ENCODE measurements around the gene CSF2RB. TPM values are rescaled to one million over a fixed set of nuclear protein-coding genes. Genes with fewer than 3 reads are reported as not detected.

The CSF2RB gene
- polyA plus RNA-seq, 2 of the 4 experiments (the other 2 are of a cell fraction) = not detected

- POLR2A ChIA-PET = no interaction called here
- FAIRE-seq = no peak
- no peak for DNase-seq (ENCODE audit: low read depth in 1 of 2, low spot score in 1 of 2)
Measured at GRCh38 chr22:36910461-36910860, 3.0 kb upstream of the CSF2RB start.

DNA sequence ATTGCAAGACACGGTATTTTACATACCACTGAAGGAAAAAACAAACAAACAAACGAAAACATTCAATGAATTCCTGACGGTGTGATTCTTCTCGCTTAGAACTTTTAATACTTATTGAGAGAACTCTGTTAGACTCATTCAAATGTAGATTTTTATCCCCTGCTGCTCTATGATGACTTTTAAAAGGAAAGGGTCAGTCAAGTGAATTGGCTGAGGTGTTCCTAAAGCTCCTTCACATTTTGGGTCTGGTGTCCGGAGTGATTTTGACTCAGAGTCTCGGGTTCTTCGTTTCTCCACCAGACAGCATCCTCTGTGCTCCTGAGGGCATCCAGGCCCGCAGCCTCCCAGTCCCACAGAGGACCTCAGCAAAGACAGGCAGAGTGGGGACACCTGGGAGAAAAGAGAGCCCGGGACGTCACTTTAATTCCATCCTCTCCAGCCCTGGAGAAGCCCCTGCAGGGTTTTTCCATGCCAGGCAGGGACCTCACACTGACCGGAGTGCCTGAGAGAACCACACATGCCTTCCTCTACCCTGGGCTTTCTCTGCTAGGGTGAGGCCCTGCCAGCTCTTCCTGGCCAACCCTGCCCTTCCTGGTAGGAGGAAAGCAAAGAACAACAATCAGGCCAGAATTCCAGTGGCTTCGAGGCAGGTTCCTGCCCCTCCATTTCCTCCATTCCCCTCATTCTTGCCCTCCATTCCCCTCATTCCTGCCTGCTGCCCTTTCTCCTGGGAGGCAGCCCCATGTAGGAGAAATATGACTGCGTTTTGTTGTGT, 1.4 kb upstream of the CSF2RB start:
- TF ChIP-seq RFX5 (IDR thresholded peaks at IDR 0.05) = no peak
- TF ChIP-seq MYC (IDR thresholded peaks at IDR 0.05; ENCODE audit: borderline replicate concordance, low read length) = no peak
- TF ChIP-seq SMC3 (IDR thresholded peaks at IDR 0.05) = no peak
- no peak for TF ChIP-seq CEBPB (IDR thresholded peaks at IDR 0.05)
- TF ChIP-seq FOSB (CRISPR knock-in tag; IDR thresholded peaks at IDR 0.05) = no peak
- TF ChIP-seq E2F6 (IDR thresholded peaks at IDR 0.05; ENCODE audit: borderline replicate concordance, low read depth) = no peak
- TF ChIP-seq CBX2 (IDR thresholded peaks at IDR 0.05; ENCODE audit: borderline replicate concordance, low read depth) = no peak
- no peak for TF ChIP-seq CHD2 (IDR thresholded peaks at IDR 0.05; ENCODE audit: low read length, partially characterized antibody)
- no peak for TF ChIP-seq ZFP36 (IDR thresholded peaks at IDR 0.05; ENCODE audit: borderline replicate concordance, partially characterized antibody)
- TF ChIP-seq, protein P1, sequence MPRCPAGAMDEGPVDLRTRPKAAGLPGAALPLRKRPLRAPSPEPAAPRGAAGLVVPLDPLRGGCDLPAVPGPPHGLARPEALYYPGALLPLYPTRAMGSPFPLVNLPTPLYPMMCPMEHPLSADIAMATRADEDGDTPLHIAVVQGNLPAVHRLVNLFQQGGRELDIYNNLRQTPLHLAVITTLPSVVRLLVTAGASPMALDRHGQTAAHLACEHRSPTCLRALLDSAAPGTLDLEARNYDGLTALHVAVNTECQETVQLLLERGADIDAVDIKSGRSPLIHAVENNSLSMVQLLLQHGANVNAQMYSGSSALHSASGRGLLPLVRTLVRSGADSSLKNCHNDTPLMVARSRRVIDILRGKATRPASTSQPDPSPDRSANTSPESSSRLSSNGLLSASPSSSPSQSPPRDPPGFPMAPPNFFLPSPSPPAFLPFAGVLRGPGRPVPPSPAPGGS (IDR thresholded peaks at IDR 0.05) = no peak
- no peak for TF ChIP-seq SREBF2 (IDR thresholded peaks at IDR 0.05)
- H3K4me2 ChIP-seq = no peak overlapping the region
- ChIA-PET CTCF (interaction anchor here (3.6 kb wide), 1 partner anchor 55 kb away, joined by 11 read pairs; no protein-coding TSS in a partner anchor), POLR2A (no interaction called here)
- no peak for FAIRE-seq
- no peaks in the 10 kb centered on the region; the same call in 2 of the 3 replicates for H3K9me3 ChIP-seq
- no peaks in the 10 kb centered on the region for H3K4me1 ChIP-seq
- H3K4me3 ChIP-seq = no peak overlapping the region
- ATAC-seq = no peak
- no peak for DNase-seq (ENCODE audit: low read depth in 1 of 2, low spot score in 1 of 2)
- WGBS (ENCODE audit: missing lambda C conversion rate) = 54% methylated on average over 11 of the region's 13 CpGs
- no peak overlapping the region for H3K27ac ChIP-seq

More at GRCh38 chr22:36910461-36910860, 3.0 kb upstream of the CSF2RB start:
- Histone ChIP-seq H3K27ac (no peak overlapping the region), H3K4me3 (no peak overlapping the region), H3K9me3 (no peaks in the 10 kb centered on the region; the same call in 2 of the 3 replicates), H3K4me2 (no peak overlapping the region), H3K4me1 (no peaks in the 10 kb centered on the region)
- no peak for ATAC-seq
- CTCF ChIA-PET = interaction anchor here (1.0 kb wide), 1 partner anchor 128 kb away, joined by 3 read pairs; no protein-coding TSS in a partner anchor
- TF ChIP-seq TP53 (CRISPR knock-in tag; IDR thresholded peaks at IDR 0.05) (no peak), ZFP36 (IDR thresholded peaks at IDR 0.05; ENCODE audit: borderline replicate concordance, partially characterized antibody) (no peak), RCOR1 (IDR thresholded peaks at IDR 0.05; ENCODE audit: low read depth, low read length) (no peak), BHLHE40 (IDR thresholded peaks at IDR 0.05; ENCODE audit: low read depth, low read length) (no peak), HOXB5 (CRISPR knock-in tag; IDR thresholded peaks at IDR 0.05) (no peak), MYC (IDR thresholded peaks at IDR 0.05; ENCODE audit: borderline replicate concordance, low read length) (no peak), KDM5A (IDR thresholded peaks at IDR 0.05) (no peak), MAZ (IDR thresholded peaks at IDR 0.05; ENCODE audit: borderline replicate concordance, low read depth, low read length) (no peak), RAD21 (conservative IDR thresholded peaks at IDR 0.05 in 1 of 2, IDR thresholded peaks at IDR 0.05 in 1 of 2) (no peak), CBX8 (IDR thresholded peaks at IDR 0.05) (no peak), EP300 (IDR thresholded peaks at IDR 0.05) (no peak), RARB (CRISPR knock-in tag; IDR thresholded peaks at IDR 0.05) (no peak), NPAS2 (CRISPR knock-in tag; IDR thresholded peaks at IDR 0.05; ENCODE audit: borderline replicate concordance) (no peak), E2F6 (IDR thresholded peaks at IDR 0.05; ENCODE audit: borderline replicate concordance, low read depth) (no peak), CEBPB (IDR thresholded peaks at IDR 0.05) (no peak), FOSB (CRISPR knock-in tag; IDR thresholded peaks at IDR 0.05) (no peak)
- TF ChIP-seq, protein P1 (IDR thresholded peaks at IDR 0.05) = no peak
- TF ChIP-seq, protein P2, sequence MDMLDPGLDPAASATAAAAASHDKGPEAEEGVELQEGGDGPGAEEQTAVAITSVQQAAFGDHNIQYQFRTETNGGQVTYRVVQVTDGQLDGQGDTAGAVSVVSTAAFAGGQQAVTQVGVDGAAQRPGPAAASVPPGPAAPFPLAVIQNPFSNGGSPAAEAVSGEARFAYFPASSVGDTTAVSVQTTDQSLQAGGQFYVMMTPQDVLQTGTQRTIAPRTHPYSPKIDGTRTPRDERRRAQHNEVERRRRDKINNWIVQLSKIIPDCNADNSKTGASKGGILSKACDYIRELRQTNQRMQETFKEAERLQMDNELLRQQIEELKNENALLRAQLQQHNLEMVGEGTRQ (IDR thresholded peaks at IDR 0.05) = no peak
